NCI-H2196 (cell line): ENCODE data around the gene FRMD1.

Experiments used
- DNase-seq: peaks from one replicate; lab custom pipeline; 2025; ENCODE audit not compliant: unreplicated experiment; lab: John Stamatoyannopoulos, UW

The FRMD1 gene

DNA sequence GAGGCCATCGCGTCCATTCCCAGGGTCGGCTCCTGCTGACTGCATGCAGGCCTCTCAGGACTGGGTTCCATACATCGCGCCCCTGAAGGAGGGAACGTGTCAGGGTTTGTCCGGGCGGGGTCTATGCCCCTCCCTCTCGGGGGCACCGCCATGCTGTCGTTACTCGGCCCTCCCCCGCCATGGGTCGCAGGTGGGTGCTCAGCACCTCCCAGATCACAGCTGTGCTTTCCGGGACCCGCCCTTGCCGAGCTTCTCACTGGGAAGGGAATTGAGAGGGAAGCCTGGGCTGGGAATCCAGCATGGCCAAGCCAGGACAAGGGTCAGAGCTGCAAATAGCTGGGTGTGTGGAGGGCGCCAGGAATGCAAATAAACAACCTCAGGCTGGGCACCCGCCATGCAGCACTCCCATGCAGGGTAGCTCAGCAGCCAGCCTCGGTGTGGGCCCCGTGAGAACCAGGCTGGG, at the start of gene FRMD1:
FRMD1 (minus strand) TSS at position 270 of the 463 bp plus-strand sequence; CDS start at position 152, 118 bp downstream.
- DNase-seq = no peak

DNA sequence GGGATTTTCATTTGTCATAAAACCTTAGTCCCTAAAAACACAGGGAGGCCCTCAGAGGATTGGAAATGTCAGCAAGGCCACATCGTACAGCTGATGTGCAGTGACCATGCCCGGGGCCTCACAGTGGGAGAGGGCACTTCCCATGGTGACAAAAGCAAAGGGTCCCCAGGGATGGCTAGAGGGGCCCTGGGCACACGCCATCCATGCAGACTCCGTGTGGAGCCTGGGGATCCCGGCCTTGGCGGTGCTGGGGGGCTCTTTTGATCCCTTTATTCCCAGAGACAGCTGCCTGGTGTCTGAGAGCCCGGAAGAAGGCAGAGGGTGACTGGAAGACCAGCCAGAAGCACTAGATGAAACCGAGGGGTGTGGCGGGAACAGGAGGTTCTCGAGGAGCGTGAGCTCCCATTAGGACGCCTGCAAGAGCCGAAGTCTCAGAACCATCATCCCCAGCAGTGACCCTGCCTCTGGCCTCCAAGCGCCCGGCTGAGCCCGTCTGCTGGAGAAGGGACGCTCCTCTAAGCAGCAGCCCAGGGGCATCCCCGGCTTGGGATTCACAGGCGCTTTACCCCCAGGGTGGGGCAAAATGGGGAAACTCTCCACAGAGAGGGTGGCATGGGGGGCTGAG, 49.1 kb upstream of the FRMD1 start:
- no peak for DNase-seq

GRCh38 chr6:168127384-168127868, 48.4 kb upstream of the FRMD1 start:
- DNase-seq = no peak

GRCh38 chr6:168126566-168127383, 47.8 kb upstream of the FRMD1 start:
- DNase-seq = no peak

- DNase-seq = no peak
These were observed 46.5 kb upstream of the FRMD1 start for GRCh38 chr6:168125429-168126001.

- DNase-seq = no peak
These were observed 45.9 kb upstream of the FRMD1 start for GRCh38 chr6:168124921-168125320.

- DNase-seq = no peak
These were observed 45.1 kb upstream of the FRMD1 start for GRCh38 chr6:168124158-168124557.

GRCh38 chr6:168123165-168123911, 44.3 kb upstream of the FRMD1 start:
- DNase-seq = no peak

GRCh38 chr6:168122521-168122920, 43.5 kb upstream of the FRMD1 start:
- DNase-seq = no peak

DNA sequence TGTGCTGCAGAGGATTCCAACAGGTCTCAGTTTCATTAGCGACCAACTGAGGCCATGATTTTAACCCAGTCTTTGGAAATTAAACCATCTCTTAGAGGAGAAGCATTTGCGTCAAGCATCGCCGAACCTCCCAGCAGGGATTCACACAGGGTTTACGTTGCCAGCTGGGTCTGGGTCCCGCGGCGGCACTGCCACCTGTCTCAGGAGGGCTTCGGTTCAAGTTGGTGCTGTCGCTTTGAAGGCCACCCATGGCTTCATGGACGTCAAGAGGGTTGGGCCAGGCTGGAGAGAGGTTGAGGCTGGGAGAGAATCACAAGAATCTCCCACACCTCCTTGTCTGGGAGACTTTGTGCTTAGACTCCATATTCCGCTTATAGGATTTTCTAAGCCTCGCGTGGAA, 43.0 kb upstream of the FRMD1 start:
- no peak for DNase-seq

DNA sequence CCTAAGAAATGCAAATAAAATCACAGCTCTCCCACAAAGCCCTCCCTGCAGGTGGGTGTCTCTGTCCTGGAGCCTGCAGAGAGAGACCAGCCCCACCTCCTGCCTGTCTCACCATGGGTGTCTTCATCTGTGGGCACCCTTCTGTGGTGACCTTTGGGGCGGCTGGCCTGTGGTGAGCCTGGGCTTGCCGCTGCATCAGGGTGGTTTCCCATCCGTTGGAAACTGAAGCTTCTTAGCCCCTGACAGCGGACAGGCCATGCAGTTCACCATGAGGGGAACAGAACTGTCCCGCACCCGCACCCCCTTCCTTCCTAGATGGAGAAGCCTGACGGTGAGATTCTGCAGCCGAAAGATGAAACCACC, 42.3 kb upstream of the FRMD1 start:
- DNase-seq = no peak

DNA sequence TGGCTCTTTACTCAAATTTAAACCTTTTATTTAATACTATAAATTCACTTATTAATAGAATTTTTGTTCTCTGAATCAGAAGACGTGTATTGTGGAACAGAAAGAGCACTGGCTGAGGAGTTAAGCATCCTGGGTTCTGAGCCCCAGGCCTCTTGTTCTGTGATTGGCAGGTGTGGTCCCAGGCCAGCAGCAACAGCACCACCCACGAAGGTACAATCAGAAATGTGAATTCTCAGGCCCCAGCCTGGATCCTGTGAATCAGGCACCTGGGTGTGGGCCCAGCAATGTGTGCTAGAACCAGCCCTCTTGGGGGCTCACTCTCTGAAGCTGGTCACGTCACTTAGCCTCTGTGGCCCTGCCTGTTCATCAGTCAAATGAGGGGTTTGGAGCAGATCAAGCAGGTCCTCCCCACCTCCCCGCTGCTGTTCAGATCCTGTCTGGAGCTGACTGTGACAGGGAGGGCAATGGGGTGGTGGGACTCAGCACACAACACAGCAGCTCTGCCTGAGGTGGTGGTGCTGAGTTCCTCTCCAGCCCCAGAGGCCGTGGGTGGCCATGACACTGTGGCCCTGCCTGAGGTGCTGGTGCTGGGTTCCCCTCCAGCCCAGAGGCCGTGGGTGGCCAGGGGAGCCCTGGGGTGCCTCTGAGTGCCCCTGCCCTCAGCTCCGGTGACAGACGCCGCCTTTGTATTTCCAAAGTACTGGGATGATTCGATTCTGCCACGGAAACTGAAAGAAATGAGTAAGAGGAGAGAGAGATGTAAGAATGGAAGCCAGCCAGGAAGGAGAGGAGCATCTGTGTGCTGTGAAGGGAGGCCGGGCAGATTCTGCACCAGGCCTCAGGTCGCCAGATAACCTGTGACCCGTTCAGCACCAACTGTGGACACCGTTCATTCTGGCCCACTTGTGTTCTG, 41.6 kb upstream of the FRMD1 start:
- DNase-seq = no peak

DNA sequence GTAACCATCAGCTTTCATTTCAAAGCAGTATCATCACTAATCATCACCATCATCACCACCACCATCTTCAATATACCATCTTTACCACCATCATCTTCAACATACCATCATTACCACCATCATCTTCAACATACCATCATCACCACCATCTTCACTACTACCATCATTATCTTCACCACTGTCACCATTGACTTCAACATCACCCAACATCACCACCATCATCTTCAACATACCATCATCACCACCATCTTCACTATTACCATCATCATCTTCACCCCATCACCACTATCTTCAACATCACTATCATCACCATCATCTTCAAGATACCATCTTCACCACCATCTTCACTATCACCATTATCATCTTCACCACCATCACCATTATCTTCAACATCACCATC, 40.5 kb upstream of the FRMD1 start:
- no peak for DNase-seq

DNA sequence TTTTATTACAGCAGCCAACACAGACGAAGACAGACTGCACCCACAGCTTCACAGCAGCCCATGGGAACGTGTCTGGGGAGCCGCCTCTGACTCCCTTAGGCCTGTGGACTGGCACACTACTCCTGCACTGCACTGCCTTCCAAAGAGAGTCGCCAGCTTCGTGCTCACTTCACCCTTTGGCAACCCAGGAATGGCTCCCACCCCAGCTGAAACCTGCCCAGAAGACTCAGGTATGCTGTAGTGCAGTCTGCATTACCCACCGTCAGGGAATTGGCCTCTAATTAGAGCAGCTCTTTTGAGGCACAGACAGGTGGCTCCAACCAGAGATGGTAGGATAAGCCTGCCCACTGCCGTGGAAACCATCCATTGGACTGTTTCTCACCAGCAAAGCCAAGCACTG, 39.9 kb upstream of the FRMD1 start:
- DNase-seq = no peak

DNA sequence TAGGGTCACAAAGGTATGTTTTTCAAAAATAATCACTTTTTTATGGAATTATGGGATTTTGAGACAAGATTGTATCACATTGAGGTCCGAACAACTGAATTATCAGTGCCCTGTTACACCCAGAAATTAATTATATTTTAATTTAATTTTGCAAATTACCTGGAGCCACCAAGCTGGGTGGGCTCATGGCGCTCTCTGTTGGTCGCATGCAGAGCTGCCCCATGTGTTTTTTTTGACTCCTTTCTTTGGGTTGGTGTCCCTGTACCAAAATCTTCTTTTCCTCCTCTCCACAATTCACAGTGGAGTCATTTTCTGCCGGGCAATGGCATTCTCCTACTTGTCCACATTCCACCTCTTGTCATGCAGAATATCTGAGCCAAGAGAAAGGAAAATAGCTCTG, 38.9 kb upstream of the FRMD1 start:
- no peak for DNase-seq

DNA sequence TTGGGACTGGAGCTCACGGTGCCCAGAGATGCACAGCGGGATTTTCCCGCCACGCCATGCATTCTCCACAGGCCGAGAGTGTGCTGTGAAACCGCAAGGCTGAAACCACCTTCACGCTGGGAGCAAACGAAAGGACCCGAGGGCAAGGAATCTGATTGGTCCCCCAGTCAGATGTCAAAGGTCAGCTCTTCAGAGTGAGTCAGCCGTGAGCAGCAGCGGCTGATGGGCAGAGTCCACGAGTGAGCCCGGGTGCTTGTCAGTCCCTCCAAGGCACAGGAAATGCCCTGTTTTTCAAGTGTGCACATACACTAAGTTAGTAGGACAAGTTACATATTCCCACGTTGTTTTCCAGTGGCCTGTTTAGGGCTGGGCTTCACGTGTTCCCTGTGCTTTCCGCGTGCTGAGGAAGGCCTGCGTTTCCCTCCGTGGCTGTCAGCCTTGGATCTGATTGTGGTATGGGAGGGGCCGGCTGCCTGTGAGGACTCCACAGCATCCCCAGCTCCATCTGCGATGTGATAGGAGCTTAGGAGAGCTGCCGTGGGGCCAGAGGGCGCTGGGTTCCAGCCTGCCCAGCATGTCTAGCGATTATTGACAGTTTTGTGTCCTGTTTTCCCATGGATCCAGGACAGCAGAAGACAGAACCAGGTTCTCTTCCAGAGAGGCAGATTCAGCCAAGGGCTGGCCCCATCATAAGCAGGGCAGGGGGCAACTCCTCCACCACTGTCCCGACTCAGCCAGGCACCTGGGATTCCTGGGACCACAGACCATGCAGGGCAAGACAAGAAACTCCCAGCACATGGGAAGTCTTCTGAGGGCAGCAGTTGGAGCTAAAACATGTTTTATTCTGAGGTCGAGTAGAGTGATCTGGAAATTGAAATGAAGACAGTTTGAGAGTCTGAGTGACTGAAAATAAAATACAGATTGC, 38.2 kb upstream of the FRMD1 start:
- DNase-seq = no peak

GRCh38 chr6:168116438-168116974, 37.5 kb upstream of the FRMD1 start:
- no peak for DNase-seq

DNA sequence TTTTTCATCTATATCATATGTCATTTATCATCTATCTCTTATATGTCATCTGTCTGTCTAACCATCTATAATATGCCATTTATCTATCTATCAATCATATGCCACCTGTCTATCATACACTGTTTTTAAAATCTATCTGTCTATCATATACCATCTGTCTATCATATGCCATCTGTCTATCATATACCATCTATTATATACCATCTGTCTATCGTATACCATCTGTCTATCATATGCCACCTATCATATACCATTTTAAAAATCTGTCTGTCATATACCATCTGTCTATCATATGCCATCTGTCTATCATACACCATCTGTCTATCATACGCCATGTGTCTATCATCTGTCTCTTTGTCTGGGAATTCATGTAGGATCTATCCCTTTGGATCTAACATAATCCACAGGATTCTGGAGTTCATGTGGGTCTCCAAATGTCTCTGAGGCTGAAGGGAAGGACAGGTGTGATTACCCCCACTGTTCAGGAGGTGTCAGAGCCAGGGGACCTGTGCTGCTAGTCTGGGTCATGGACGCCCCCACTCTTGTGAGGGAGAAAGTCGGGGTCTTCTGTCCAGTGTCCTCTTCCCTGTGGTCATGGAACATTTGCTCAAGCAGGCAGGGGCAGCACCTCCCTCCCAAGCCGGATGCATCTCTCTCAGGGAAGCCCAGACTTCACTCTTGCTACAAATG, 36.9 kb upstream of the FRMD1 start:
- DNase-seq = no peak
